ENCODE measurements around the gene KL.

The KL gene

DNA sequence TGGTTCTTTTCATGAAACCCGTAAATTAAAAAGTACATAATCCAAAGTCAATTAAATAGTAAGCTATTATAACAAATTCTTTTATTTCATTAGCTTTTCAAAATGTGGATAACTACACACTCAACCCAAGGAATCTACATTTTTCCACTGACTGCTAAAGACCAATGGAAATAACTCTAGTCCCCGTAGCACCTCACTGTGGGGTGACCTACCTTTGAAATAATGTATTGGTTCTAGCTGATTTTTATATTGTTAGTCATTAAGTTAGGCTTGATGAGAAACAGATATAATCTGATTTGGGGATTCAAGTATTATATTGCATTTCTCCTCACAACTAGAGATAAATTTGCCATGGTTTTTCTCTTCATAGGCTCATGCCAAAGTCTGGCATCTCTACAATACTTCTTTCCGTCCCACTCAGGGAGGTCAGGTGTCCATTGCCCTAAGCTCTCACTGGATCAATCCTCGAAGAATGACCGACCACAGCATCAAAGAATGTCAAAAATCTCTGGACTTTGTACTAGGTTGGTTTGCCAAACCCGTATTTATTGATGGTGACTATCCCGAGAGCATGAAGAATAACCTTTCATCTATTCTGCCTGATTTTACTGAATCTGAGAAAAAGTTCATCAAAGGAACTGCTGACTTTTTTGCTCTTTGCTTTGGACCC is 37.3 kb downstream of the KL start:
- Histone ChIP-seq H3K36me3 (ENCODE audit: insufficient read depth, insufficient read length, low read length) (no peaks in the 10 kb centered on the region), H3K9me3 (ENCODE audit: insufficient read depth, low read length) (no peaks in the 10 kb centered on the region), H3K27me3 (ENCODE audit: insufficient read depth, insufficient read length) (no peaks in the 10 kb centered on the region), H3K9ac (ENCODE audit: insufficient read length, low read depth) (no peak overlapping the region), H3K4me3 (ENCODE audit: insufficient read length, low read depth) (no peak overlapping the region), H3K4me1 (ENCODE audit: insufficient read depth, insufficient read length) (no peaks in the 10 kb centered on the region)
- no peak for TF ChIP-seq ZNF274 (IDR thresholded peaks at IDR 0.05; ENCODE audit: low read depth, low read length)
- TF ChIP-seq YY1 (IDR thresholded peaks at IDR 0.05; ENCODE audit: insufficient read depth, insufficient read length) = no peak
- no peak for TF ChIP-seq SUZ12 (IDR thresholded peaks at IDR 0.05; ENCODE audit: extremely low read depth, insufficient read depth, insufficient read length)
- DNase-seq (ENCODE audit: low read depth, low spot score) = no peak

GRCh38 chr13:33057019-33057780 is 41.0 kb downstream of the KL start:
- Histone ChIP-seq H3K9ac (ENCODE audit: insufficient read length, low read depth) (no peak overlapping the region), H3K36me3 (ENCODE audit: insufficient read depth, insufficient read length, low read length) (no peaks in the 10 kb centered on the region), H3K4me1 (ENCODE audit: insufficient read depth, insufficient read length) (no peaks in the 10 kb centered on the region), H3K27me3 (ENCODE audit: insufficient read depth, insufficient read length) (no peaks in the 10 kb centered on the region), H3K9me3 (ENCODE audit: insufficient read depth, low read length) (no peaks in the 10 kb centered on the region), H3K4me3 (ENCODE audit: insufficient read length, low read depth) (no peak overlapping the region)
- DNase-seq (ENCODE audit: low read depth, low spot score) = no peak
- TF ChIP-seq SUZ12 (IDR thresholded peaks at IDR 0.05; ENCODE audit: extremely low read depth, insufficient read depth, insufficient read length) (no peak), YY1 (IDR thresholded peaks at IDR 0.05; ENCODE audit: insufficient read depth, insufficient read length) (no peak), ZNF274 (IDR thresholded peaks at IDR 0.05; ENCODE audit: low read depth, low read length) (no peak)

DNA sequence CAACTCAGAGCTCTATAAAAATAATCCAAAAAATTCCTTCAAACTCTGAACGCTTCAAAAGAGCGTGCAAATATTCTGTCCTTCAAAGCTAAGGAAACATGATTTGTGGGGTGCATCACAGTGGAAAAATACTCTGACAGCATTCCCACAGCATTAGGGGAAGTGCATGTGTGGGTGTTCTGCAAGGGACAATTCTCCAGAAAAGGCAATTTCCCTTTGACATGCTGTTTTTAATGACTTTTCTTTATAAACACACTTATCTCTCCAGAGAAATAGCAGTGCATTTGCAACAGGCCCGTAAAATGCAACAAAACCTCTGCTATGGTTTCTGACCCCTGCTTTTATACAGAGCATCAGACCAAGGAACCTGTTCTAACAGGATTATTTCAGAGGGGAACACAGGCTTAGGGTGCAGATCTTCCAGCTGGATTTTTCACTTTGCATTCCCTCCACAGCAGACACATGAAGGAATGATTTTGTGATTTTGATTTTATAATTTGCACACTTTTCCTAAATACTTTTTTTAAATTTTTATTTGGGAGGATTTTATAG is 42.6 kb downstream of the KL start:
- H3K4me1 ChIP-seq (ENCODE audit: insufficient read depth, insufficient read length) = no peaks in the 10 kb centered on the region
- no peaks in the 10 kb centered on the region for H3K36me3 ChIP-seq (ENCODE audit: insufficient read depth, insufficient read length, low read length)
- no peaks in the 10 kb centered on the region for H3K9me3 ChIP-seq (ENCODE audit: insufficient read depth, low read length)
- DNase-seq (ENCODE audit: low read depth, low spot score) = no peak
- TF ChIP-seq ZNF274 (IDR thresholded peaks at IDR 0.05; ENCODE audit: low read depth, low read length) = no peak
- no peak for TF ChIP-seq SUZ12 (IDR thresholded peaks at IDR 0.05; ENCODE audit: extremely low read depth, insufficient read depth, insufficient read length)
- TF ChIP-seq YY1 (IDR thresholded peaks at IDR 0.05; ENCODE audit: insufficient read depth, insufficient read length) = no peak
- no peak overlapping the region for H3K4me3 ChIP-seq (ENCODE audit: insufficient read length, low read depth)
- H3K27me3 ChIP-seq (ENCODE audit: insufficient read depth, insufficient read length) = no peaks in the 10 kb centered on the region
- H3K9ac ChIP-seq (ENCODE audit: insufficient read length, low read depth) = no peak overlapping the region

GRCh38 chr13:33060815-33061214 is 44.6 kb downstream of the KL start:
- DNase-seq (ENCODE audit: low read depth, low spot score) = no peak
- Histone ChIP-seq H3K36me3 (ENCODE audit: insufficient read depth, insufficient read length, low read length) (no peaks in the 10 kb centered on the region), H3K27me3 (ENCODE audit: insufficient read depth, insufficient read length) (no peaks in the 10 kb centered on the region), H3K9me3 (ENCODE audit: insufficient read depth, low read length) (no peaks in the 10 kb centered on the region), H3K4me3 (ENCODE audit: insufficient read length, low read depth) (no peak overlapping the region), H3K9ac (ENCODE audit: insufficient read length, low read depth) (no peak overlapping the region), H3K4me1 (ENCODE audit: insufficient read depth, insufficient read length) (no peaks in the 10 kb centered on the region)
- TF ChIP-seq ZNF274 (IDR thresholded peaks at IDR 0.05; ENCODE audit: low read depth, low read length) = no peak
- no peak for TF ChIP-seq YY1 (IDR thresholded peaks at IDR 0.05; ENCODE audit: insufficient read depth, insufficient read length)
- no peak for TF ChIP-seq SUZ12 (IDR thresholded peaks at IDR 0.05; ENCODE audit: extremely low read depth, insufficient read depth, insufficient read length)

DNA sequence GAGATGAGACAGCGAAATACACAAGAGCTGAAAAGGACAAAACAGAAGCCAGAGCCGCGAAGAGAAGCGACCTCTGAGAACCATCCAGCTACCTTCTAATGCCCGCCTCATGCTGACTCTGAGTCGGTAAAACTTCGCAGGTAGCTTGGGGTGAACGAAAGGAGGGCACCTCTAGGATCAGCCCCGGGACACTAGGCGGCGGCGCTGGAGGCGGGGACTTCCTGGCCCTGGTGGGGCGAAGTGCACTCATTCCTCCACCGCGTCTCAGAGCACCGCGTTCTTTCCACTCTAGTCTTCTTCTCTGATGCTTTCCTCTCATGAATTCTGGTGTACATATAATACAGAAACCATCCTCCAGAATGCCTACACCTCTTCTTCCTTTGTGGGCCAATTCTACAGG is 50.1 kb downstream of the KL start:
- no peak overlapping the region for H3K4me3 ChIP-seq (ENCODE audit: insufficient read length, low read depth)
- no peak for DNase-seq (ENCODE audit: low read depth, low spot score)
- H3K4me1 ChIP-seq (ENCODE audit: insufficient read depth, insufficient read length) = no peaks in the 10 kb centered on the region
- H3K27me3 ChIP-seq (ENCODE audit: insufficient read depth, insufficient read length) = no peaks in the 10 kb centered on the region
- H3K9me3 ChIP-seq (ENCODE audit: insufficient read depth, low read length) = no peaks in the 10 kb centered on the region
- no peaks in the 10 kb centered on the region for H3K36me3 ChIP-seq (ENCODE audit: insufficient read depth, insufficient read length, low read length)
- TF ChIP-seq YY1 (IDR thresholded peaks at IDR 0.05; ENCODE audit: insufficient read depth, insufficient read length) (no peak), SUZ12 (IDR thresholded peaks at IDR 0.05; ENCODE audit: extremely low read depth, insufficient read depth, insufficient read length) (no peak), ZNF274 (IDR thresholded peaks at IDR 0.05; ENCODE audit: low read depth, low read length) (no peak)
- no peak overlapping the region for H3K9ac ChIP-seq (ENCODE audit: insufficient read length, low read depth)

GRCh38 chr13:33069365-33069764 is 53.1 kb downstream of the KL start:
- TF ChIP-seq YY1 (IDR thresholded peaks at IDR 0.05; ENCODE audit: insufficient read depth, insufficient read length) (no peak), ZNF274 (IDR thresholded peaks at IDR 0.05; ENCODE audit: low read depth, low read length) (no peak), SUZ12 (IDR thresholded peaks at IDR 0.05; ENCODE audit: extremely low read depth, insufficient read depth, insufficient read length) (no peak)
- Histone ChIP-seq H3K4me1 (ENCODE audit: insufficient read depth, insufficient read length) (no peaks in the 10 kb centered on the region), H3K27me3 (ENCODE audit: insufficient read depth, insufficient read length) (no peaks in the 10 kb centered on the region), H3K4me3 (ENCODE audit: insufficient read length, low read depth) (no peak overlapping the region), H3K36me3 (ENCODE audit: insufficient read depth, insufficient read length, low read length) (no peaks in the 10 kb centered on the region), H3K9ac (ENCODE audit: insufficient read length, low read depth) (no peak overlapping the region), H3K9me3 (ENCODE audit: insufficient read depth, low read length) (no peaks in the 10 kb centered on the region)
- DNase-seq (ENCODE audit: low read depth, low spot score) = no peak

DNA sequence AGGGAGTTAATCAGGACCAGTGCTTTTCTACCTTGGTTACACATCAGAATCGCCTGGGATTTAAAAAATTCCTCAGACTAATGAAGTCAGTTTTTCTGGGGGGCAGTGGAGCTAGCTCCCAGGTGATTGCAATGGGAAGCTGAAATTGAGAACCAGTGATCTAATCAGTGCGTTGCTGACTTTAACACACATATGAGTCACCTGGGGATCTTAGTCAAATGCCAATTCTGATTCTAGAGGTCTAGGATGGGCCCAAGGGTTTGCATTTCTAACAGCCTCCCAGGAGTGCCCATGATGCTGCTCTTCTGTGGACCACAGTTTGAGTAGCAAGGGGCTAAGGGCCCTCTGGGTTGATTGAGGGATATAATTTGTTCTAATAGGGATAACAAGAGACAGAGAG is 54.5 kb downstream of the KL start:
- H3K9ac ChIP-seq (ENCODE audit: insufficient read length, low read depth) = no peak overlapping the region
- DNase-seq (ENCODE audit: low read depth, low spot score) = no peak
- TF ChIP-seq YY1 (IDR thresholded peaks at IDR 0.05; ENCODE audit: insufficient read depth, insufficient read length) (no peak), SUZ12 (IDR thresholded peaks at IDR 0.05; ENCODE audit: extremely low read depth, insufficient read depth, insufficient read length) (no peak), ZNF274 (IDR thresholded peaks at IDR 0.05; ENCODE audit: low read depth, low read length) (no peak)
- H3K36me3 ChIP-seq (ENCODE audit: insufficient read depth, insufficient read length, low read length) = no peaks in the 10 kb centered on the region
- no peaks in the 10 kb centered on the region for H3K9me3 ChIP-seq (ENCODE audit: insufficient read depth, low read length)
- H3K27me3 ChIP-seq (ENCODE audit: insufficient read depth, insufficient read length) = no peaks in the 10 kb centered on the region
- H3K4me1 ChIP-seq (ENCODE audit: insufficient read depth, insufficient read length) = no peaks in the 10 kb centered on the region
- no peak overlapping the region for H3K4me3 ChIP-seq (ENCODE audit: insufficient read length, low read depth)
